Right lobe of liver (tissue), 6 donors: ENCODE data around the gene CDH4. TPM values are rescaled to one million over a fixed set of nuclear protein-coding genes. Genes with fewer than 3 reads are reported as not detected.

Source experiments
- ATAC-seq, 4 donors: fragments of 200-7000 bp; cut with Tn5 transposase; one replicate each; pipeline ENCODE4 v1.9.1; 2020; ENCODE audit warnings: mild to moderate bottlenecking in 4 of 4, moderate library complexity in 4 of 4
- DNase-seq, 3 donors: peaks; one replicate each; pipeline ENCODE4 v3.0.0-alpha.2; 2020
- H3K27ac ChIP-seq, 3 donors: fragments of 200-600 bp; one replicate each; pipeline ENCODE4 v1.8.0; 2022
- H3K27me3 ChIP-seq, 2 donors: fragments of 200-600 bp; one replicate each; pipeline ENCODE4 v1.8.0; 2022
- H3K36me3 ChIP-seq, 4 donors: fragments of 200-600 bp; sonication (generic) in 1 of 4; one replicate each; pipeline versions ENCODE4 v1.5.1 to v1.8.0; 2017 to 2022; ENCODE audit warnings: control low read depth in 1 of 4
- H3K4me1 ChIP-seq, 4 donors: fragments of 200-600 bp; sonication (generic) in 1 of 4; one replicate each; pipeline versions ENCODE4 v1.5.1 to v1.8.0; 2017 to 2022; ENCODE audit warnings: control low read depth in 1 of 4
- H3K4me3 ChIP-seq, 3 donors: fragments of 200-600 bp; one replicate each; pipeline ENCODE4 v1.8.0; 2022
- H3K9me3 ChIP-seq, 4 donors: fragments of 200-600 bp; sonication (generic) in 1 of 4; one replicate each; pipeline versions ENCODE4 v1.5.1 to v1.8.0; 2017 to 2022; ENCODE audit warnings: control low read depth in 1 of 4
- CTCF ChIP-seq, 4 donors: fragments of 200-600 bp in 3 of 4; fragments of 450-650 bp in 1 of 4; IDR thresholded peaks; one replicate each; pipeline versions ENCODE4 v1.5.1 to v1.8.0; 2016 to 2022; ENCODE audit warnings: antibody characterized with exemption in 4 of 4, mild to moderate bottlenecking in 2 of 4
- POLR2A ChIP-seq: fragments of 450-650 bp; IDR thresholded peaks from one replicate; pipeline ENCODE4 v1.6.1; 2017; ENCODE audit warnings: antibody characterized with exemption, mild to moderate bottlenecking
- WGBS: methylation state at CpG from one replicate; pipeline ENCODE4 v1.1.6; 2018; ENCODE audit warnings: low coverage, low lambda C conversion rate; ENCODE audit not compliant: insufficient coverage; ENCODE audit errors: missing lambda C conversion rate; 5-methylcytosine and 5-hydroxymethylcytosine counted together
- intact Hi-C, 2 donors: fragments of 100-400 bp; cut with DNase I; formaldehyde crosslinking; loops; one replicate each; pipeline versions ENCODE4 v1.11.2 to v1.14.1; 2022
- total RNA-seq, 6 experiments: library from RNA; depleted of rRNA in 2 of 6; stranded (reverse); fragments of >200 nt in 2 of 6; fragmentation: NEBNext Ultra II Directional in 3 of 6; extraction: Animal tissue kit (Norgen Biotek cat#: 25700) in 3 of 6; gene quantifications; one replicate each; pipeline versions ENCODE4 v1.1.0 to v1.2.4, GENCODE V29; 2016 to 2023
- donor health status: DM: no; HTN: yes; CAD: no.
- donor health status: DM: no; HTN: no; CAD: no.
- donor health status: DM: no; HTN: no; CAD: no.
- donor health status: DM: no; HTN: yes; CAD: no.
- donor health status: DM: no; HTN: yes; CAD: no.

The CDH4 gene
- total RNA-seq, 6 experiments from 2014 or later, result 0.02 to 0.14 (median 0.09) TPM; not detected in 3

GRCh38 chr20:61645732-61646131 lies 393.7 kb downstream of the CDH4 start:
- TF ChIP-seq CTCF (IDR thresholded peaks at IDR 0.05) (no peak), POLR2A (no peak)
- Histone ChIP-seq H3K4me1 (no peaks in the 10 kb centered on the region), H3K4me3 (no peak overlapping the region), H3K27me3 (no peaks in the 10 kb centered on the region), H3K27ac (no peak overlapping the region), H3K36me3 (no peaks in the 10 kb centered on the region), H3K9me3 (no peaks in the 10 kb centered on the region)
- DNase-seq (no peak), ATAC-seq (no peak)
- intact Hi-C loops, result no loop called here
- no CpG with 5 or more reads among the region's 1 CpG for WGBS

- intact Hi-C loops, result no loop called here
- H3K9me3 ChIP-seq, result no peaks in the 10 kb centered on the region
- no peak overlapping the region for H3K4me3 ChIP-seq
- no peaks in the 10 kb centered on the region for H3K27me3 ChIP-seq
- DNase-seq, result no peak
- no peak for TF ChIP-seq CTCF (IDR thresholded peaks at IDR 0.05)
- TF ChIP-seq POLR2A, result no peak
- H3K27ac ChIP-seq, result no peak overlapping the region
- ATAC-seq, result no peak
- H3K4me1 ChIP-seq, result no peaks in the 10 kb centered on the region
- no CpG with 5 or more reads among the region's 8 CpGs for WGBS
- no peaks in the 10 kb centered on the region for H3K36me3 ChIP-seq
These were observed 394.4 kb downstream of the CDH4 start for GRCh38 chr20:61646453-61646852.

- TF ChIP-seq POLR2A (no peak), CTCF (IDR thresholded peaks at IDR 0.05) (no peak)
These were observed 394.9 kb downstream of the CDH4 start for GRCh38 chr20:61646986-61647385.

GRCh38 chr20:61647702-61648101 lies 395.6 kb downstream of the CDH4 start:
- ATAC-seq (no peak), DNase-seq (peak in 1 of 3 donors; percentile 32)
- H3K27me3 ChIP-seq, result no peaks in the 10 kb centered on the region
- intact Hi-C loops, result no loop called here
- TF ChIP-seq CTCF (IDR thresholded peaks at IDR 0.05), result no peak
- TF ChIP-seq POLR2A, result no peak
- no peaks in the 10 kb centered on the region for H3K9me3 ChIP-seq
- H3K4me1 ChIP-seq, result no peaks in the 10 kb centered on the region
- WGBS, result 35% methylated on average over 5 of the region's 8 CpGs
- no peak overlapping the region for H3K4me3 ChIP-seq
- no peak overlapping the region for H3K27ac ChIP-seq
- H3K36me3 ChIP-seq, result no peaks in the 10 kb centered on the region

More at GRCh38 chr20:61646986-61647385, 394.9 kb downstream of the CDH4 start:
- WGBS, result 67% methylated on average over 8 of the region's 8 CpGs
- peak in 1 of 3 donors; percentile 11 for DNase-seq
- H3K4me1 ChIP-seq, result no peaks in the 10 kb centered on the region
- intact Hi-C loops, result no loop called here
- H3K27ac ChIP-seq, result no peak overlapping the region
- ATAC-seq, result no peak
- H3K4me3 ChIP-seq, result no peak overlapping the region
- H3K27me3 ChIP-seq, result no peaks in the 10 kb centered on the region
- H3K36me3 ChIP-seq, result no peaks in the 10 kb centered on the region
- no peaks in the 10 kb centered on the region for H3K9me3 ChIP-seq
